Liver (tissue), 3 donors: Measurements from ENCODE around the gene WDR59.

ENCODE experiments used
- CTCF ChIP-seq: fragments of 150-350 bp; IDR thresholded peaks from 2 replicates; pipeline ENCODE4 v1.5.1; 2017; ENCODE audit warnings: improper control_type of control experiment, low read depth, low read length; ENCODE audit not compliant: missing input control
- EGR1 ChIP-seq, 2 donors: IDR thresholded peaks; 2 replicates each; pipeline ENCODE4 v1.6.1; 2016 to 2018; ENCODE audit warnings: antibody characterized with exemption in 2 of 2, low read depth in 2 of 2
- FOXA1 ChIP-seq: IDR thresholded peaks from 2 replicates; pipeline ENCODE4 v1.6.1; 2016; ENCODE audit warnings: antibody characterized with exemption
- GABPA ChIP-seq, 2 donors: IDR thresholded peaks in 1 of 2; conservative IDR thresholded peaks in 1 of 2; 2 replicates each; pipeline ENCODE4 v1.6.1; 2016; ENCODE audit warnings: antibody characterized with exemption in 2 of 2, mild to moderate bottlenecking in 1 of 2, moderate library complexity in 1 of 2
- HNF4G ChIP-seq: IDR thresholded peaks from 2 replicates; pipeline ENCODE4 v1.6.1; 2016; ENCODE audit warnings: antibody characterized with exemption
- JUND ChIP-seq, 2 donors: IDR thresholded peaks; 2 replicates each; pipeline ENCODE4 v1.6.1; 2016; ENCODE audit warnings: antibody characterized with exemption in 2 of 2
- MAX ChIP-seq: IDR thresholded peaks from 2 replicates; pipeline ENCODE4 v1.6.1; 2016; ENCODE audit warnings: antibody characterized with exemption
- NR2F2 ChIP-seq: IDR thresholded peaks from 2 replicates; pipeline ENCODE4 v1.6.1; 2016; ENCODE audit warnings: antibody characterized with exemption
- RAD21 ChIP-seq, 2 donors: IDR thresholded peaks; 2 replicates each; pipeline ENCODE4 v1.6.1; 2016; ENCODE audit warnings: antibody characterized with exemption in 2 of 2, mild to moderate bottlenecking in 2 of 2
- REST ChIP-seq: IDR thresholded peaks from 2 replicates; pipeline ENCODE4 v1.6.1; 2016; ENCODE audit warnings: antibody characterized with exemption, mild to moderate bottlenecking
- RXRA ChIP-seq, 2 donors: IDR thresholded peaks; 2 replicates each; pipeline ENCODE4 v1.6.1; 2017 to 2018; ENCODE audit warnings: antibody characterized with exemption in 2 of 2, mild to moderate bottlenecking in 1 of 2
- SP1 ChIP-seq: IDR thresholded peaks from 2 replicates; pipeline ENCODE4 v1.6.1; 2018; ENCODE audit warnings: antibody characterized with exemption, mild to moderate bottlenecking
- TAF1 ChIP-seq: conservative IDR thresholded peaks from 2 replicates; pipeline ENCODE4 v1.6.1; 2016; ENCODE audit warnings: antibody characterized with exemption, mild to moderate bottlenecking
- YY1 ChIP-seq: IDR thresholded peaks from 2 replicates; pipeline ENCODE4 v1.6.1; 2016; ENCODE audit warnings: antibody characterized with exemption, mild to moderate bottlenecking
- donor health status: healthy.
- donor health status: healthy.

- TF ChIP-seq CTCF (no peak), FOXA1 (no peak), GABPA (IDR thresholded peaks at IDR 0.05 in 1 of 2, conservative IDR thresholded peaks at IDR 0.05 in 1 of 2) (no peak), REST (no peak), TAF1 (no peak), HNF4G (no peak), RXRA (IDR thresholded peaks at IDR 0.05) (no peak), MAX (no peak), EGR1 (IDR thresholded peaks at IDR 0.05; ENCODE audit: low read depth in 2 of 2) (no peak), RAD21 (IDR thresholded peaks at IDR 0.05) (no peak), YY1 (no peak), JUND (IDR thresholded peaks at IDR 0.05) (no peak), SP1 (no peak), NR2F2 (no peak)
Observed at GRCh38 chr16:74841904-74842303, 143.0 kb downstream of the WDR59 start.
